GM19099 (cell line): Measurements from ENCODE around the gene EXOC1.

Experiments used
- POLR2A ChIP-seq: IDR thresholded peaks from 3 replicates; pipeline ENCODE4 v1.6.1; 2011; ENCODE audit warnings: low read depth; ENCODE audit not compliant: insufficient read length; ENCODE audit errors: extremely low read depth

EXOC1 gene, protein sequence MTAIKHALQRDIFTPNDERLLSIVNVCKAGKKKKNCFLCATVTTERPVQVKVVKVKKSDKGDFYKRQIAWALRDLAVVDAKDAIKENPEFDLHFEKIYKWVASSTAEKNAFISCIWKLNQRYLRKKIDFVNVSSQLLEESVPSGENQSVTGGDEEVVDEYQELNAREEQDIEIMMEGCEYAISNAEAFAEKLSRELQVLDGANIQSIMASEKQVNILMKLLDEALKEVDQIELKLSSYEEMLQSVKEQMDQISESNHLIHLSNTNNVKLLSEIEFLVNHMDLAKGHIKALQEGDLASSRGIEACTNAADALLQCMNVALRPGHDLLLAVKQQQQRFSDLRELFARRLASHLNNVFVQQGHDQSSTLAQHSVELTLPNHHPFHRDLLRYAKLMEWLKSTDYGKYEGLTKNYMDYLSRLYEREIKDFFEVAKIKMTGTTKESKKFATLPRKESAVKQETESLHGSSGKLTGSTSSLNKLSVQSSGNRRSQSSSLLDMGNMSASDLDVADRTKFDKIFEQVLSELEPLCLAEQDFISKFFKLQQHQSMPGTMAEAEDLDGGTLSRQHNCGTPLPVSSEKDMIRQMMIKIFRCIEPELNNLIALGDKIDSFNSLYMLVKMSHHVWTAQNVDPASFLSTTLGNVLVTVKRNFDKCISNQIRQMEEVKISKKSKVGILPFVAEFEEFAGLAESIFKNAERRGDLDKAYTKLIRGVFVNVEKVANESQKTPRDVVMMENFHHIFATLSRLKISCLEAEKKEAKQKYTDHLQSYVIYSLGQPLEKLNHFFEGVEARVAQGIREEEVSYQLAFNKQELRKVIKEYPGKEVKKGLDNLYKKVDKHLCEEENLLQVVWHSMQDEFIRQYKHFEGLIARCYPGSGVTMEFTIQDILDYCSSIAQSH

DNA sequence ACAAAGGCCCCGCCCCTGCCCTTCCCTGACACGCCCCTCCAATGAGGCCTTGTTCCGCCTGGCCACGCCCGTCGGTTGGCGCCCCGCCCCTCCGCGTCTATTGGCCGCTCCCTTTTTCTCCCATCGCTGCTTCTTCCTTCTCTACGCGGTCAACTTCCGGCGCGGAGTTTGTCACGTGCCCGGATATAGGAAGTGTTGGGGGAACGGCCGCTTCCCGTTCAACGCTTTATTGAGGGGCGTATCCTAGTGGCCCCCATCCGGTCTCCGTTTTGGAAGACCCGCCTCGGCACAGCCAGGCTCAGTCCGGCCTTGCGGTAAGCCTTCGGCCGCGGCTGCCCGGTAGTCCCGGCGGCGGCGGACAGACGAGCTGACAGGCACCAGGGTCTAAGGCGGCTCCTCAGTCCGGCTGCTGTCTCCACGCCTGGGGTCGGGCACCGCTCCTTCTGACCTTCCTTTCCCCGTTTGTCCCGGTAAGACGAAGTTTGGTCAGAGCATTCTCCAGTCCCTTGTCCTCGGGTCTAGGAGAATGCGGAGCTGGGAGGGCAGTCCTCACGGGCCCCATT is at the start of gene EXOC1:
EXOC1 (plus strand) TSS at position 165 of the 563 bp plus-strand sequence. CDS start 4,676 bp downstream, outside the sequence.
- peak; percentile 83 for TF ChIP-seq POLR2A

DNA sequence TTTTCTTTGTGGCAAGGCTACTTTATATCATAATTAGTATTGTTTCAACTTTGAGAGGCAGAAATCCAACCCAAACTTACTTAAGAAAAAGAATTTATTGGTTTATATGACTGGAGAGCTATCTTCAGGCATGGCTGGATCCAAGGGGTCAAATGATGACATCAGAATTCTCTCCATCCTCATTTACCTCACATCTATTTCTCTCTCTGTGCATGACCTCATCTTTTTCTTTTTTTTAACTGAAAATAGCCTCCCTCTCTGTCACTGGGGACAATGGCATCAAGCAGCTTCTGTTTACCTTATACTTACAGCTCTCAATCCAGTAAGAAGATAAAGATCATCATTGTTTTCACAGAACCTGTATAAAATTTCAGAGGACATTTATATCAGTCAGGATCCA is 45.9 kb upstream of the EXOC1 start:
- TF ChIP-seq POLR2A = no peak

DNA sequence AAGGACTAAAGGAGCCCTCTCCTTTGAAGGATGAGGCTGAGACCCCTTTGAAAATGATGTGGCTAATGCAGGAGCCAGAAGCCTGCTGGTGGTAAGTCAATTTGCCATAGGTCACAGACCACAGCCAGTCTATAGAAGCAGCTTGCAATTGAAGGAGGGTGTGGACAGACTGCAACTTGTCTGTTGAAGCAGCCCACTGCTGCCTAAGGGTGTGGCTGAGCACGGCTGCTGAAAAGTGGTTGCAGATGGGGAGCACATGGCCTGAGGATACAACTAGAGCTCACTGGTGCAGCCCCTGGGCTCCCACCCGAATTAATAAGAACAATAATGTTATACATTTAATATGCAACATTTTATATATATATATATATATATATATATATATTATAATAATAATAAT is 45.3 kb upstream of the EXOC1 start:
- no peak for TF ChIP-seq POLR2A

DNA sequence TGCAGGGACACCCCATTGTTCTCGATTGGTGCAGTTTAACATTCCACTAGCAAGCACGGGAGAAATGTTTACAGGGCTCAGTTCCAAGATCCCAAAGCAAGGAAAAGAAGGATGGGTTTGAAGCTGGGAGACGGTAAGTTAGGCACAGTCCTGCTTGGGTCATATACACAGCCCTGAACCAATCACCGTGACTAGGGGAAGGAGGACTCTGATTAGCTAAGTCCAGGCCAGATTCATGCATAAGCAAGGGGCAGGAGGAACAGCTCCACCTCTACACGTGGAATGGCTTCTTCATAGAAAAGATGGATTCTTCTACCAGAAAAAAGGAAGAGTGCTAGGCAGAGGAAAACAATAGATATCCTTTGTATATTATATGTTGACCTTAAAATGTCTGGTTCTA is 44.8 kb upstream of the EXOC1 start:
- TF ChIP-seq POLR2A = no peak

DNA sequence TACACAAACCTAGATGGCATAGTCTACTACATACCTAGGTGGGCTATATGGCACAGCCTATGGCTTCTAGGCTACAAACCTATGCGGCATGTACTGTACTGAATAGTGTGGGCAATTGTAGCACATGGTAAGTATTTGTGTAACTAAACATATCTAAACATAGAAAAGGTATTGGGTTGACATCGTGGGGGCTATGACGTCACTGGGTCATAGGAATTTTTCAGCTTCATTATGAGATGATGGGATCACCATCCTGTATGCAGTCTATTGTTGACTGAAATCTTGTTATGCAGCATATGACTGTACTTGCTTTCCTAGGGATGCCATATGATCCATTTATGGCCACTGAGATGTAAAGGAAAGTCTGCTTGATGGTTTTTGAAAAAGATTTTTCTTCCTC is 35.8 kb upstream of the EXOC1 start:
- no peak for TF ChIP-seq POLR2A

DNA sequence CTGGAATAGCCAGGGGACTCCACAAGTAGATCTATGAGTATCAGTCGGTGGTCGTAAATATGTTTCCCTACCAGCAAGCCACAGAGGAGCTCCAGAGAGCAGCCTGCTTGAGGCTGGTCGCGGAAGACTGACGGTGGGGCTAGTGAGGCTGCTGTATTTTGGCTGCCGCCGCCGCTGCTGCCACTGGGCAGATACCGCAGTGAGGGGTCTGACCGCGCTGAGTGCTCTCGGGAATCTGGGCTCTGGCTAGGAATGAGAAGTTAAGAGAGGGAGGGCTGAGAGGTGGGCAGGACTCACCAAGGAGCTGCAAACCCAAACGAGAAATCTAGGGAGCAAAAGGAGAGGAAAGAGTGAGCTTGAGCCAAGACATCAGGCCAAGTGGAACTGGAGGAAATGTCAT is 33.8 kb upstream of the EXOC1 start, which contains the start of gene EXOC1L:
EXOC1L (plus strand) TSS at position 157 of the 400 bp plus-strand sequence; CDS start at position 394, 237 bp downstream.
- no peak for TF ChIP-seq POLR2A

DNA sequence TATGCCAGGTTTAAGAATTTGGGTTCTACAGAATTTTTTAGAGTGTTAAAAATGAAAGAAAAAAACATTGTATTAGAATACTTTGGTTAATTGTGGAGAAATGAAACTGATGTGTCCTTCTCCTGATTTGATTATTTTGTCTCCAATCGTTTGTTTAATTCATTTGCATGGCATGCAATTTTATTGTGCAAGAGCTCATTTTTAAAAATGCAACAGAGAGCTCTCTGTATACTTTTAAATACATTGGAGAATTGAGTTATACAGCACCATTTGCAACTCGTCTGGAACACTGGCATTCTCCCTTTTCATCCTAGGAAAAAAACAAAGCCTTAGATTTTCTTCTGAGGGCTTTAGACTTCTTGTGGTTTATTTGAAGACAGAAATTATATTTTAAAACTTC is 33.2 kb upstream of the EXOC1 start:
- no peak for TF ChIP-seq POLR2A

DNA sequence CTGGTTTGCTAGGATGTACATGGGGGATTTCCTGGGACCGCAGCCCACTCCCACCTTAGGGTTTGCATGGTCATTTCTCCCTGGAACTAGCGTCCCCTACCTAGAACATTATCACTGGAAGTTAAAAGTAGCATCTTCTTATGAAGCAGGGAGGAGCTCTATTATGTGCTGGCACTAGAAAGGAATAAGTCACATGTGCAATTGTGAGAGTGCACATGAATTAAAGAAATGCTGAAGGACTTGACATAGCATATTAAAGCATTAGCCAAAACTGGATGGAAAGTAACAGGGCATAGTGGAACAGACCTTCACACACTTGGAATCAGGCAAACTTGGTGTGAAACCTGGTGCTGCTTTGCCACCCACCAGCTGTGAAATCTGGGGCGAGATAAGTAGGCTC is 31.1 kb upstream of the EXOC1 start:
- TF ChIP-seq POLR2A = no peak

DNA sequence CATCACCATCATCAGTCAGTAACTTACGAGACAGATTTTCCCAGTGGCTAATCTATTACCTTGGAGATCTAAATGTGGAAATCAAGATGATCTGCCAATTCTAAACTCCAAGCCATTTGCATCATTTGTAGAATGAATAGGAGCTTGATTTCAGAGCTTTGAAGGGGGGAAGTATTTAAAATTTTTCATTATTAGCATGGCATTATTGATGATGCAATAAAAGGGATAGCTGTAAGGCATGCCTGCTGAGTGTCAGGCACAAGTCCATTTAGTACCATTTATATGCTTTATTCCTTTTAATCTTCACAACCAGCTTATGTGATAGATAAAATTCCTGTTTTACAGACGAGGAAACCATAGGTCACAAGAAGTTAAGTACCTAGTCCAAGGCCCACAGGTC is 28.6 kb upstream of the EXOC1 start:
- TF ChIP-seq POLR2A = no peak

DNA sequence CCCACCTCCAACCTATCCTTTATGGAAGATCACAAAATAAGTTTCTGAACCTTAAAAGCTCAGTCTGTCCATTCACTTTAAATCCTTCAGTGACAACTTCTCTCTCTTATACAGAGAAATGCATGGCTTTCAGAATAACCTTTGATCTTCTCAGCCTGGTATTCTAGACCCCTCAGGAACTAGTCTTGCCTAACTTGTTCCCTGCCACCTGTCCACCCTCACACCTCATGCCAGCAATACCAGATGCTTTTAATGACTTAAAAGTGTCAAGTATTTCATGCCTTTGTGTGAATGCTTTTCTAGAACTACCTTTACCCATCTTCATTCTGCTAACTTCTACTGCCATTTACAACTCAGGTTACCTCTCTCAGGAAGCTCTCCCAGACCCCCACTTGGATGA is 26.5 kb upstream of the EXOC1 start:
- TF ChIP-seq POLR2A = no peak

DNA sequence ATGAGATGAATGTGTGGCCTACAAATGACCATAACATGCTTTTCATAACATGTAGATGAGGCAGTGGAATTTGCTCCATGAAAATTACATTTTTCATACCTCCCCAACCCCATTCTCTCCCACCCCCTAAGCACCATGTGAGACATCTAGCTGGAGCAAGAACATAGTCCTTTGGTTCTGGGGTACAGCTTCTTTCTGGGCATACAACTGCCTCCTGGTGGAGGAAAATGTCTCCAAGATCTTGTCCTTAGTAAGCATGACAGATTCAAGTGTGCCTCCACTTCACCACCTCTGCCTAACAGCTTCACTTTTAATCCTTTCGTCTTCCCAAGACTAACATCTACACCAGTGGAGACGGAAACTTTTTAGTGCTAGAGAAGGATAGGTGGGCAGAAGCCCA is 25.9 kb upstream of the EXOC1 start:
- no peak for TF ChIP-seq POLR2A

DNA sequence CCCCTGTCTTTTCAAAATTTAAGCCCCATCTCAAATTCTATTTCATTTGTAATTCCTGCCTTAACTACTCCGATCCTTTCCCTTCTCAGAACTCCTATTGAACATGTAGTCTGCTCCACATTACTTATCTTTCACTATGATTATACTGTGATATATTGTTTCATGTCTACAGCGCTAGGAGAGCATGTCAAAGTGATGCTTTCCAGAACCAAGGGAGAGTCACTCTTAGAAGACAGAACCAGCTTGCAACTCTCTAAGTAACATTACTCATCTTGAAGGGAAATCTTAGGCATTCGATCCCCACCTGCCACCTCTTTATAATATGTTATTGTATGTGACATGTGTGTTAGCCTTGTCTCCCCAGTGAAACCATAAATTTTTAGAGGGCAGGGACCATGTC is 23.4 kb upstream of the EXOC1 start:
- TF ChIP-seq POLR2A = no peak

DNA sequence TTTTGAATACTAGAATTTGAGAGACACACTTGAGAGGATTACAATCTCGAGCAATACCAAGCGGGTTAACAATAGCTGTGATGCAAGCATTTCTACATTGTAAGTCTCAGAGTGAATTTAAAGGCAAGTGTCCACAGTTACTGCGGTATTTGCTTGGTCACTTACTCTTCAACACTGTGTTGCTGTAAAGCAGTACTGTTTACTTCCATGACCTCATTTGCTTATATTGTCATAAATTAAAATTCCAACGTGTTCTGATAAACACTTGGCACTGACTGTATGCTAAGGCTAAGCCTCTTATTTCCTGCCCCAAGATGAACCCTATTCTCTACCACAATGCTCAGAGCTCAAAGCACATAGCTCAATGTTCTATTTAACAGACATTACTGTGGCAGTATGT is 22.7 kb upstream of the EXOC1 start:
- TF ChIP-seq POLR2A = no peak

DNA sequence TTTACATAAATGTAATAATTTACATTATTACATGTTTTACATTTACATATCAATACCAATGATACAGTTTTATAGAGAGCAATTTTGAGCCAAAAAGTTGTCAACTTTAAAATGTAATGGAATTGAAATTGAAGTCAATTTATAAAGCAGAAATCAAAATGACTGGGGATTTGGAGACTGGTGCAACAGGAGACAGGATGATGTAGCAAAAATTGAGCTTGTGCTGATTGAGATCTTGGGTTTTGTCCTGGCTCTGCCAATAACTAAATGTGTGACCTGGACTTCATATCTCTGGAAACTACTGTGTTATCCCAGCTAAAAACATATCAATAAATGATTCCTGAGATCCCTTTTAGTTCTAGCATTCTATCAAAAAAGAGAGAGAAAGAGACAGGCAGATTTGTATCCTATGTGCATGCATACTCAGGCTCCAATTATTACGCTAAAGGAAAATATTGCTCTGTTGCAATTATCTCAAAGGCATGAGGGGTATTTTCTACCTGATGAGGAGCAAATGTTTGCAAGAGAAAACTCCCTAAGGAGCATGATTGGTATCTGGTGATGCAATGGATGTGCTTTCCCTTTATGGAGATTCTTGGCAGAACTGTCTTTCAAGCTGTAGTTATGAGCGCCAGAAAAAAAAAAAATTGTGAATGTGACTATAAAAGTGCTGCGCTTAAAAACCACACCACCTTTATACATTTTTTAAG is 19.2 kb upstream of the EXOC1 start:
- TF ChIP-seq POLR2A = no peak

DNA sequence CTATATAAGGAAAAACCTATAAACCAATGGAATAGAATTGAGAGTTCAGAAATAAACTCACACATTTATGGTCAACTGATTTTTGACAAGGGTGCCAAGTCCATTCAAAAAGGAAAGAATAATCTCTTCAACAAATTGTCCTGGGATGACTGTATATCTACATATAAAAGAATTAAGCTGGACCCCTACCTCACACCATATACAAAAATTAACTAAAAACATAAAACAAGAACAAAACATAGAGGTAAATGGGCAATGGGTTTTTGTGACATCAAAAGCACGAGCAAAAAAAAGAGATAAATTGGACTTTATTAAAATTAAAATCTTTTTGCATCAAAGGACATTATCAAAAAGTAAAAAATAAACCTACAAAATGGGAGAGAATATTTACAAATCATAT is 15.5 kb upstream of the EXOC1 start:
- TF ChIP-seq POLR2A = no peak
